ENCODE results near the gene PLD5.
A peak's percentile ranks its signal among the peaks of the same experiment; 100 is the strongest.
"Not testable (repeated sequence)": the region's sequence is repeated elsewhere in the genome, so short reads cannot be mapped to it uniquely, and the experiment has no call there.

The PLD5 gene

DNA sequence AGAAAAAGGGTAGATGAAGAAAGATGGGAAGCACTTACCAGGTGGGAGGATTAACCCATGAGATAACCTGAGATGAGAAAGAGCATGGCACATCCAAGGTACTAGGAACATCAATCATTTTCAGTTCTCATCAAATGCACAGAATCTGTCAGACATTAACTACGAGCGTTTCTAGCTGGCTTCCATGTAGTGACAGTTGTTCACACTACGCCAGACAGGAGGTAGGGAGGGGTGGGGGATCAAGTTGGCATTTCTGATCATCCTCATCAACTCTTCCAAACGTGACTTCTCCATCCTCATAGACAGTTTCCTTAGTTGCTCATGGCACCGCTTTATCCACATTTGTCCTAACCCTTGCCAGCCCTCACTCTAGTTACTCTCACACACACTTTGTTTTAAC is 120.2 kb downstream of the PLD5 start:
- no peak overlapping the region for H3K4me3 ChIP-seq (ENCODE audit: low read length)
- no peak for DNase-seq (ENCODE audit: low read depth)
- TF ChIP-seq CTCF (conservative IDR thresholded peaks at IDR 0.05; ENCODE audit: low read length): no peak

- no peak overlapping the region for H3K4me3 ChIP-seq (ENCODE audit: low read length)
- TF ChIP-seq CTCF (conservative IDR thresholded peaks at IDR 0.05; ENCODE audit: low read length): no peak
- no peak for DNase-seq (ENCODE audit: low read depth)
Observed at GRCh38 chr1:242402956-242403355, 121.5 kb downstream of the PLD5 start.

- TF ChIP-seq CTCF (conservative IDR thresholded peaks at IDR 0.05; ENCODE audit: low read length): no peak
- H3K4me3 ChIP-seq (ENCODE audit: low read length): no peak overlapping the region
- DNase-seq (ENCODE audit: low read depth): no peak
Observed at GRCh38 chr1:242401937-242402336, 122.6 kb downstream of the PLD5 start.

- no peak for TF ChIP-seq CTCF (conservative IDR thresholded peaks at IDR 0.05; ENCODE audit: low read length)
- DNase-seq (ENCODE audit: low read depth): no peak
- H3K4me3 ChIP-seq (ENCODE audit: low read length): no peak overlapping the region
Observed at GRCh38 chr1:242398351-242398750, 126.1 kb downstream of the PLD5 start.

- H3K4me3 ChIP-seq (ENCODE audit: low read length): no peak overlapping the region
- no peak for DNase-seq (ENCODE audit: low read depth)
- no peak for TF ChIP-seq CTCF (conservative IDR thresholded peaks at IDR 0.05; ENCODE audit: low read length)
Observed at GRCh38 chr1:242391896-242392295, 132.6 kb downstream of the PLD5 start.

DNA sequence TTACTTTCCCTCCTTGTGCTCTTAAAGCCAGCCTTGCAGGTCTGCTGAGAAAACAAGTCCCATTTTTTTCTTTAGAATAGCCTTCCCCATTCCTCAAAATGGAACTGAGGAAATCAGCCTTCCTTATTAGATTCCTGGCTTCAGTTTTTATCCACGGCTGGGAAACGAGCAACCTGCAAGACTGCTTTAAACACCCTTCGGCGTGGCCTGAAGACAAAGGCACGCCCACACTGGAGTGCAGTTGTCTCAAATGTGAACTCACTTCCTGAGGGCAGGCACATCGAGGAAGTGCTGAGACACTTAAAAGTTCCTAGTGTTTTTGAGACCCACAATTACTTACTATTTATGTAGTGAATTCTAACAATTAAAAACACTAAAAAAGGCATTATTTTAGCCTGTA is 148.4 kb downstream of the PLD5 start:
- DNase-seq (ENCODE audit: low read depth): not testable (repeated sequence)

DNA sequence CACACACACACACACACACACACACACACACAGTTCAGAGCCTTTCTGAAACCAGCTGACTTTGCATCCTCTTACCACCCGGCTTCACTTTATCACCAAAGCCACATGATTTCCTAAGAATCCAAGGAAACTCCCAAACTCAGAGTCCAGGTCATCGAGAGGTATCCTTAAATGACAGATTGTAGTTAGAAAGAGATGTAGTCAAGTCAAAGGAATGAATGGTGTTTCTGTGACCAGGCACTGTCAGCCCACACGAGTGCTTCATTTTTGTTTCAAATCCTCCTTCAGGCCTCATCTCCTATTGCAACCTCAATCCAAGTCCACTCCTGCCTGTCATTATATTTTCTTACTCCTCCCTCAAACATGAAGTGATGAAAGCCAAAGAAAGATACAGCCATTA is 174.1 kb downstream of the PLD5 start:
- DNase-seq (ENCODE audit: low read depth): peak; percentile 9
- H3K4me3 ChIP-seq (ENCODE audit: low read length): not testable (repeated sequence)

More for the DNA sequence above, 148.4 kb downstream of the PLD5 start:
- not testable (repeated sequence) for H3K4me3 ChIP-seq (ENCODE audit: low read length)

GRCh38 chr1:242349636-242350035 is 174.9 kb downstream of the PLD5 start:
- H3K4me3 ChIP-seq (ENCODE audit: low read length): no peak overlapping the region
- TF ChIP-seq CTCF (conservative IDR thresholded peaks at IDR 0.05; ENCODE audit: low read length): no peak
- no peak for DNase-seq (ENCODE audit: low read depth)

GRCh38 chr1:242330865-242331264 is 193.6 kb downstream of the PLD5 start:
- not testable (repeated sequence) for H3K4me3 ChIP-seq (ENCODE audit: low read length); DNase-seq (ENCODE audit: low read depth)

DNA sequence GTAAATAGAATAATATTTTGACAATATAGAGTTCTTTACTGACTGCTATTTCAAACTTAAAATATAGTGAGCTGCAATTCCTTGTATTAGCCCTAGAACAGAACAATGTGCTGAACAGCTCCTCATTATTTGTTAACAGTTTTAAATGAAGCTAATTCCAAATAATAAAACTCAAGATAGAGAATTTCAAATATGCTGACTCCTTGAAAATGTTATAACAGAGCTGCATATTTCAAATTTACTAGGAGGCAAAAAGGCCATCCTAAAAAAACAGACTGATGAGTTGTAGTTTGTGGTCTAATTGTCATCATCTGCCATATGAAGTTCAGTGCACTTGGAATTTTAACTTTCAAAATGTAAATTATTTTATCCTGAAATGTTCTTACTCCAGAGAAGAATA is 197.1 kb downstream of the PLD5 start:
- H3K4me3 ChIP-seq (ENCODE audit: low read length): not testable (repeated sequence)

GRCh38 chr1:242321981-242322380 is 202.5 kb downstream of the PLD5 start:
- not testable (repeated sequence) for H3K4me3 ChIP-seq (ENCODE audit: low read length)
- peak; percentile 5 for DNase-seq (ENCODE audit: low read depth)

More for the DNA sequence above, 197.1 kb downstream of the PLD5 start:
- DNase-seq (ENCODE audit: low read depth): not testable (repeated sequence)
